Stimulated activated CD4-positive, alpha-beta T cell treated with anti-CD3 and anti-CD28 coated beads, Interleukin-4, amount 100 ng/mL, for 4 hours (primary cell): Measurements from ENCODE around the gene SVBP.

Source experiments
- DNase-seq, 2 experiments: peaks; one replicate each; pipeline ENCODE4 v3.0.0-alpha.2; 2020

The SVBP gene

DNA sequence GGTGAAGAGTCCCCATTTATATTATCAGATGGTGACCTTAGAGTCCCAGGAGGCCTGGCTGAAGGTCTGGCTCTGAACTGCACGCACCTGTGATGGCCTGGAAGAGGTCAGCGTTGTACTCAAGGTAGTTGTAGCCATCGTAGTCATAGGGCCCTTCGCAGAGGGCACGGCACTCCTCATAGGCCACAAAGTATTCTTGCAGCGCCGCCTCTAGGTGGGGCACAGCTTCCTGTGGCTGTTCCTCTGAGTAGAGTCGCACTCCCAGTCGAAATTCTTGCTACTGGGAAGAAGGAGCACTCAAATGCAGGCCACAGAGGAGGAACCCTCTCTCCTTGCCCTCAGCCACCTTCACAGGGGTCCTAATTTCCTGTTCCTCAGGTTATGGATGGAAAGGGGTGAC, 58.1 kb downstream of the SVBP start:
- DNase-seq, result no peak

DNA sequence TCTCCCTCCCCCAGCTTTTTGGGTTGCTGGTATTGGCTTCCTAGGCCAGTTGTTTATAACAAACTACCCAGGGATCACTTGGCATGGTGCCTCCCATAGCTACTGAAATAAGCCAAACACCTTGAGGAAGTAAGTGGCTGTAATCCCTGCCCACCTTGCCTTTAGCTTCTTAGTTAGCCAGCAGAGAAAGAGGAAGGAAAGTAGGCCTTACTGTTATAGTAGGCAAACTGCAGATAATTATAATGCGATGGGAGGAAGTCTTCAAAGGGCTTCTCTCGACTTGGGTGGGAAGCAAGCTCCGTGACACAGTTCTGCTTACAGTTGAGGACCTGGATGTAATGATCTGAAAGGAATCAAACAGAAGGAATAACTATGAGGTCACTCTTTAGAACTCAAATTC, 58.6 kb downstream of the SVBP start:
- no peak for DNase-seq

DNA sequence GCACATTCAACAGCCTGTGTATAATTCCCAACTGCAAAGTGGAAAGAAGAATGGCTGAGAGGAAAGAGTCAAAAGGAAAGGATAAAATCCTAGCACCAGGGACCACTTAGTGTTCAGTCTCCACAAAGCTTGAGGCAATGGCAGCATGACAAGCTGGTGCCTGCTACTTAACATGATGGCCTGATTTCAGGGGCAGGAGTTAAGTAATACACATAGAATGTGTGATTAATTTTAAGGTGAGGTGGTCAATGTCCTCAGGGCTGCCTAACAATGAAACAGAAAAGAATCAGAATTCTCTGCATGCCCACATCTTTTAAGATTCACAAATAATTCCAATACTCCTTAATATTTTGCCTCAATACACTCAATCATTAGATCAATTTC, 59.3 kb downstream of the SVBP start:
- DNase-seq, result no peak
